Endothelial cell (in vitro differentiated cells): ENCODE results near the gene REC8. TPM values are rescaled to one million over a fixed set of nuclear protein-coding genes. Genes with fewer than 3 reads are reported as not detected.

Experiments used
- DNase-seq: peaks from one replicate; pipeline ENCODE4 v3.0.0; 2021; ENCODE audit warnings: low spot score
- H3K27ac Mint-ChIP-seq: one replicate; pipeline ENCODE4 v1.8.0; 2021; ENCODE audit warnings: mixed read lengths, inconsistent platforms; ENCODE audit not compliant: unreplicated experiment
- H3K27me3 Mint-ChIP-seq: one replicate; pipeline ENCODE4 v1.8.0; 2021; ENCODE audit warnings: mild to moderate bottlenecking, moderate library complexity, mixed read lengths, inconsistent platforms; ENCODE audit not compliant: unreplicated experiment
- H3K36me3 Mint-ChIP-seq: one replicate; pipeline ENCODE4 v1.8.0; 2021; ENCODE audit warnings: mild to moderate bottlenecking, low read depth, mixed read lengths, inconsistent platforms; ENCODE audit not compliant: unreplicated experiment
- H3K4me1 Mint-ChIP-seq: one replicate; pipeline ENCODE4 v1.8.0; 2021; ENCODE audit warnings: mild to moderate bottlenecking, mixed read lengths, inconsistent platforms; ENCODE audit not compliant: unreplicated experiment
- H3K4me3 Mint-ChIP-seq: one replicate; pipeline ENCODE4 v1.8.0; 2021; ENCODE audit warnings: mild to moderate bottlenecking, mixed read lengths, inconsistent platforms; ENCODE audit not compliant: unreplicated experiment
- H3K9me3 Mint-ChIP-seq: one replicate; pipeline ENCODE4 v1.8.0; 2021; ENCODE audit warnings: mixed read lengths, inconsistent platforms; ENCODE audit not compliant: unreplicated experiment
- total RNA-seq: library from RNA; stranded (reverse); fragmentation: NEBNext Ultra II Directional; extraction: Animal tissue kit (Norgen Biotek cat#: 25700); gene quantifications from one replicate; pipeline ENCODE4 v1.2.1, GENCODE V29; 2021; ENCODE audit not compliant: unreplicated experiment
- TF ChIP-seq, protein P1 (sequence below): fragments of 200-600 bp; sonication (generic); IDR thresholded peaks from one replicate; pipeline ENCODE4 v1.5.0; 2021; ENCODE audit warnings: antibody characterized with exemption; ENCODE audit not compliant: unreplicated experiment

Gene REC8
- total RNA-seq, 1 donor from 2014 or later: 31.8 TPM

DNA sequence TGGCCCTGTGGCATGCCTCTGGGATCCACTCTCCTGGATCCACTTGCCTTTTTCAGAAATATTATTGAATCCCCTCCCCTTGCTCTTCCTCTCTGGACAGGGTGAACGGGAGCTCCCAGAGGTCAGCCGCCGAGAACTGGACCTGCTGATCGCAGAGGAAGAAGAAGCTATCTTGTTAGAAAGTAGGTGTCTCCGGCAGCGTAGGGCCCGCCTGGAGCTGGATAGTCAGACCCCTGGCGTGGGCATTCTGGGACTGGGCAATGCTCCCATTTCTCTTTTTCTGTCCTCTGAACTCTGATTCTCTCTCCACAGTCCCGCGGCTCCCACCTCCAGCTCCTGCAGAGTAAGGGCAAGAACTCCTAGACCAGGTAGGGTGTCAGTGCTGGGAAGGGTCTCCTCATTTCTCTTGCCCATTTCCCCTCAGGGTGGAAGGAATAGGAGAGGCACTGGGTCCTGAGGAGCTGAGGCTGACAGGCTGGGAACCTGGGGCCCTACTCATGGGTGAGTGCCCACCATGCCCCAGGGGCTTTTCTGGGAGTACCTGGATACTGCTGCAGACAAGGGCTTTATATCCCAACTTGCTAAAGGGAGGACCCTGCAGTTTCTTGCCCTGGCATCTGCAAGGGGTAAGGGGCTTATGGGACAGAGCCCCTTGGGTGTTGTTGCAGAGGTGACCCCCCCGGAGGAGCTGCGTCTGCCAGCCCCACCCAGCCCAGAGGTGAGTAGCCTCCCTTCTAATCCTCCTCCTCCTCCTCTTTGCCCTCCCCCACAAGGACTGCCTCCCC lies 5.4 kb downstream of the REC8 start:
- no peak for DNase-seq
- no peak overlapping the region for H3K4me3 Mint-ChIP-seq
- H3K9me3 Mint-ChIP-seq: no peaks in the 10 kb centered on the region
- H3K4me1 Mint-ChIP-seq: peaks cover 4% of the 10 kb centered on the region
- peaks cover 10% of the 10 kb centered on the region for H3K27me3 Mint-ChIP-seq
- H3K36me3 Mint-ChIP-seq: peaks cover 23% of the 10 kb centered on the region
- TF ChIP-seq, protein P1, sequence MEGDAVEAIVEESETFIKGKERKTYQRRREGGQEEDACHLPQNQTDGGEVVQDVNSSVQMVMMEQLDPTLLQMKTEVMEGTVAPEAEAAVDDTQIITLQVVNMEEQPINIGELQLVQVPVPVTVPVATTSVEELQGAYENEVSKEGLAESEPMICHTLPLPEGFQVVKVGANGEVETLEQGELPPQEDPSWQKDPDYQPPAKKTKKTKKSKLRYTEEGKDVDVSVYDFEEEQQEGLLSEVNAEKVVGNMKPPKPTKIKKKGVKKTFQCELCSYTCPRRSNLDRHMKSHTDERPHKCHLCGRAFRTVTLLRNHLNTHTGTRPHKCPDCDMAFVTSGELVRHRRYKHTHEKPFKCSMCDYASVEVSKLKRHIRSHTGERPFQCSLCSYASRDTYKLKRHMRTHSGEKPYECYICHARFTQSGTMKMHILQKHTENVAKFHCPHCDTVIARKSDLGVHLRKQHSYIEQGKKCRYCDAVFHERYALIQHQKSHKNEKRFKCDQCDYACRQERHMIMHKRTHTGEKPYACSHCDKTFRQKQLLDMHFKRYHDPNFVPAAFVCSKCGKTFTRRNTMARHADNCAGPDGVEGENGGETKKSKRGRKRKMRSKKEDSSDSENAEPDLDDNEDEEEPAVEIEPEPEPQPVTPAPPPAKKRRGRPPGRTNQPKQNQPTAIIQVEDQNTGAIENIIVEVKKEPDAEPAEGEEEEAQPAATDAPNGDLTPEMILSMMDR: no peak
- H3K27ac Mint-ChIP-seq: no peak overlapping the region

DNA sequence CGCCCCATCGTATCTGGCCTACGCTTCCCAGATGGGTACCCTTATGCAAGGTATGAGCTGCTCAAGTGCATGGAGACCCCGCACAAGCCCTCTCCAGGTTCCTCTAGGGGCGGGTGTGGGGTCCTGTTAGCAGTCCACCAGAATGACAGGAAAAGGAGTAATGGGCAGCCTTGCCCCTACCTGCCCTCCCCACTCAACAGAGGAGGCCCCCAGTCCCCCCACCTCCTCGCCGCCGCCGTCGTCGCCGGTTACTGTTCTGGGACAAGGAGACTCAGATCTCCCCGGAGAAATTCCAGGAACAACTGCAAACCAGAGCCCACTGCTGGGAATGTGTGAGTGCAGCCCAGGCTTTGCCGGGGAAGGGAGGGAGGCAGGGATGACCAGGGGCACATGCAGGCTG lies 6.0 kb downstream of the REC8 start:
- Mint-ChIP-seq H3K4me3 (no peak overlapping the region), H3K27ac (no peak overlapping the region), H3K9me3 (no peaks in the 10 kb centered on the region), H3K27me3 (peaks cover 9% of the 10 kb centered on the region), H3K4me1 (peaks cover 8% of the 10 kb centered on the region), H3K36me3 (peaks cover 28% of the 10 kb centered on the region)
- TF ChIP-seq, protein P1: no peak
- no peak for DNase-seq

DNA sequence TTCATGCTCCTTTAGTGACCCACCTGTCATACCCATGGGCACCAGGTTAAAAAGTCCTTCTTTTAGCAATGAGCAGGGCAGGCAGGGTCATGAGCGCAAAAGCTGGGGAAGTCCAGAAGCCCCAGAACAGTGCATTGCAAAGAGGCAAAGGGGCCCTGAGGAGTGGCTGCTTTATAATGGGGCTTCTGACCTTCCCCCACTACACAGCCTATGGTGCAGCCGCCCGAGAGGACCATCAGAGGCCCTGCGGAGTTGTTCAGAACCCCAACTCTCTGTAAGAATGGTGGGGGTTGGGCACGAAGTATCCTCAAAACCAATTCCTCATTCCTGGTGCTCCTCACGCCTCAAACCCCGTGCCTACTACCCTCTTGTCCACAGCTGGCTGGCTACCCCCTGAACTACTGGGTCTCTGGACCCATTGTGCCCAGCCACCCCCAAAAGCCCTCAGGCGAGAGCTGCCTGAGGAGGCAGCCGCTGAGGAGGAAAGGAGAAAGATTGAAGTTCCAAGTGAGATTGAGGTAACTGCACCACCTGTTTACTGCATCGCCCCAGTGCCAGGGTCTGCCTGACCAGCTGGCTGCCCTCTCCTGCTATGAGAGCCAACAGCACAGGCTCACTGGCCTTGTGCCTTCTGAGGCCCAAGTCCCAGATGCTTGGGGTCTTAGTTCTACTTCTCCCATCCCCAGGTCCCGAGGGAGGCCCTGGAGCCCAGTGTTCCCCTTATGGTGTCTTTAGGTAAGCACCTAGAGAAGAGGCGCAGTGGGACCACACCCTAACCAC lies 6.7 kb downstream of the REC8 start:
- Mint-ChIP-seq H3K4me1 (peaks cover 8% of the 10 kb centered on the region), H3K27me3 (peaks cover 9% of the 10 kb centered on the region), H3K36me3 (peaks cover 32% of the 10 kb centered on the region), H3K4me3 (peak overlapping the region; percentile 42), H3K27ac (no peak overlapping the region), H3K9me3 (no peaks in the 10 kb centered on the region)
- no peak for DNase-seq
- TF ChIP-seq, protein P1: no peak

DNA sequence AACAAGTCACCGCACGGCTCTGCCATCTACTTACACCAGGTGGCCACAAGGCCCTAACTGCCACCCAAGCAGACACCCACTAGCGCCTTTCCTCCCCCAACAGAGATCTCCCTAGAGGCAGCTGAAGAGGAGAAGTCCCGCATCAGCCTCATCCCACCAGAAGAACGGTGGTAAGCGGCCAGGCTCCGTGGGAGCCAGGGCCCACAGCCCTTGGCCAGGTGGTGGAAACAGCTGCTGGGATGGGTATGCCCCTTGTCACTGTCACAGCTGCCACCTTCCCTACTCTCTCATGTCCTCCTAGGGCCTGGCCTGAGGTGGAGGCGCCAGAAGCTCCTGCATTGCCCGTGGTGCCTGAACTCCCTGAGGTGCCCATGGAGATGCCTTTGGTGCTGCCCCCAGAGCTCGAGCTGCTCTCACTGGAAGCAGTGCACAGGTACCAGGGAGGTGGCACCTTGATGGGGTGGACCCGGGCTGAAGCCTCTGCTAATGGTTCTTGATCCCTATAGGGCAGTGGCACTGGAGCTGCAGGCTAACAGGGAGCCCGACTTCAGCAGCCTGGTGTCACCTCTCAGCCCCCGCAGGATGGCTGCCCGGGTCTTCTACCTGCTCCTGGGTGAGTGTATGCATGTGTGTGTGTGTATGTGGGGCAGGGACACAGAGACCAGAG lies 7.5 kb downstream of the REC8 start:
- Mint-ChIP-seq H3K9me3 (no peaks in the 10 kb centered on the region), H3K36me3 (peaks cover 32% of the 10 kb centered on the region), H3K27me3 (peaks cover 7% of the 10 kb centered on the region), H3K27ac (no peak overlapping the region), H3K4me3 (peak overlapping the region; percentile 42), H3K4me1 (peaks cover 8% of the 10 kb centered on the region)
- TF ChIP-seq, protein P1: no peak
- DNase-seq: no peak
